ENCODE data around the gene AIFM2. TPM values are rescaled to one million over a fixed set of nuclear protein-coding genes. Genes with fewer than 3 reads are reported as not detected.

The AIFM2 gene
- total and polyA plus RNA-seq, 10 of the 15 experiments (the other 5 are each of a cell fraction or from before 2014, with no cell fraction given): 4.5 to 30.8 (median 15.6) TPM

GRCh38 chr10:70164163-70164562, 31.5 kb upstream of the AIFM2 start:
- in situ Hi-C loops (cut with MboI): no loop called here
- FAIRE-seq: no peak
- 44% methylated on average over 3 of the region's 3 CpGs for WGBS (ENCODE audit: insufficient coverage, insufficient replicate concordance, low lambda C conversion rate, missing lambda C conversion rate)

DNA sequence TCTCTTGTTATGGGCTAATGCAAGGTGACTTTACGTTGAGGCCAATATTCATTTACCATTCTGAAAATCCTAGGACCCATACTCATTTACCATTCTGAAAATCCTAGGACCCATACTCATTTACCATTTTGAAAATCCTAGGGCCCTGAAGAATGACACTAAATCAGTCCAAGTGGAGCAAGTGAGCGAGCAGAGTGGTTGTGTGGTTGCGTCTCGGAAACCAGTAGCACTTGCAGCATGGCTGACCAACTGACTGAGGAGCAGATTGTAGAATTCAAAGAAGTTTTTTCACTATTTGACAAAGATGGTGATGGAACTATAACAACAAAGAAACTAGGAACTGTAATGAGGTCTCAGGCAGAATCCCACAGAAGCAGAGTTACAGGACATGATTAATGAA, 30.8 kb upstream of the AIFM2 start:
- Histone ChIP-seq H4K20me1 (ENCODE audit: control insufficient read depth, insufficient read depth) (no peaks in the 10 kb centered on the region), H3K9me3 (replicated peaks; ENCODE audit: control insufficient read depth, insufficient read depth, low read length) (no peaks in the 10 kb centered on the region), H3K27me3 (replicated peaks in 1 of 2; ENCODE audit: control insufficient read depth in 2 of 2, insufficient read depth in 2 of 2, low read length in 1 of 2) (no peaks in the 10 kb centered on the region), H3K4me1 (ENCODE audit: control insufficient read depth, insufficient read depth, low read length) (peaks cover 21% of the 10 kb centered on the region), H3K4me2 (ENCODE audit: control insufficient read depth, insufficient read depth) (peak overlapping the region; percentile 78), H3K4me3 (peak overlapping the region; percentile 51), H2AFZ (ENCODE audit: control insufficient read depth, low read depth, low read length) (no peak overlapping the region), H3K9ac (ENCODE audit: control insufficient read depth, insufficient read depth, low read length) (0 out of 2 replicates have a peak overlapping the region, but pooled peaks have one; percentile 4), H3K36me3 (ENCODE audit: control insufficient read depth in 2 of 2, insufficient read depth in 2 of 2, low read length in 1 of 2) (peaks cover 0 to 24% of the 10 kb centered on the region in 2 experiments; a peak in 3 of 4 replicates), H3K79me2 (ENCODE audit: control insufficient read depth, insufficient read depth, low read length) (peaks cover 83% of the 10 kb centered on the region), H3K27ac (ENCODE audit: control insufficient read depth, insufficient read depth) (peak overlapping the region; percentile 47)
- RAD21 ChIA-PET (ENCODE audit: unreplicated experiment): interaction anchor here (1.0 to 3.3 kb wide), 3 partner anchors 17 to 169 kb away, joined by 3 to 30 read pairs (median 3); partner anchors contain the start of gene TYSND1
- in situ Hi-C loops (cut with MboI): no loop called here
- CTCF ChIA-PET: interaction anchor here (1.0 to 3.7 kb wide), 4 partner anchors 17 to 192 kb away, joined by 3 to 35 read pairs (median 4); partner anchors contain the start of gene TYSND1
- POLR2A ChIA-PET: interaction anchor here (1.0 to 1.8 kb wide), 3 partner anchors 12 to 192 kb away, joined by 3 to 7 read pairs (median 4); partner anchors contain the start of gene TYSND1
- SMC1A ChIA-PET (ENCODE audit: uncharacterized antibody, unreplicated experiment): interaction anchor here (0.8 to 3.3 kb wide), 4 partner anchors 17 to 200 kb away, joined by 4 to 23 read pairs (median 4); partner anchors contain the start of gene TYSND1
- no peak for FAIRE-seq
- no peak for TF ChIP-seq BCLAF1 (IDR thresholded peaks at IDR 0.05)
- no peak for TF ChIP-seq NFXL1 (IDR thresholded peaks at IDR 0.05; ENCODE audit: borderline replicate concordance)
- no peak for TF ChIP-seq NBN (IDR thresholded peaks at IDR 0.05)
- no peak for TF ChIP-seq MYB (IDR thresholded peaks at IDR 0.05; ENCODE audit: borderline replicate concordance, low read depth, low read length)
- no peak for TF ChIP-seq BRCA1 (IDR thresholded peaks at IDR 0.05; ENCODE audit: low read depth, low read length)
- TF ChIP-seq BACH1 (IDR thresholded peaks at IDR 0.05; ENCODE audit: borderline replicate concordance): no peak
- no peak for TF ChIP-seq SPI1 (IDR thresholded peaks at IDR 0.05; ENCODE audit: borderline replicate concordance, insufficient read depth, low read depth, low read length)
- no peak for TF ChIP-seq KAT2A (conservative IDR thresholded peaks at IDR 0.05; ENCODE audit: control insufficient read depth, low read depth, low read length)
- WGBS (ENCODE audit: insufficient coverage, insufficient replicate concordance, low lambda C conversion rate, missing lambda C conversion rate): 90% methylated on average over 4 of the region's 4 CpGs
- no peak for ATAC-seq
- DNase-seq (ENCODE audit: low read depth, low spot score): no peak
- intact Hi-C loops (cut with micrococcal nuclease; ENCODE audit: unreplicated experiment): no loop called here
- no TSS peak for BruUV-seq (replicated peaks)

More at GRCh38 chr10:70164163-70164562, 31.5 kb upstream of the AIFM2 start:
- Histone ChIP-seq H2AFZ (ENCODE audit: control insufficient read depth, low read depth, low read length) (no peak overlapping the region), H3K36me3 (ENCODE audit: control insufficient read depth in 2 of 2, insufficient read depth in 2 of 2, low read length in 1 of 2) (peaks cover 0 to 23% of the 10 kb centered on the region in 2 experiments; a peak in 3 of 4 replicates), H3K79me2 (ENCODE audit: control insufficient read depth, insufficient read depth, low read length) (peaks cover 90% of the 10 kb centered on the region), H3K4me2 (ENCODE audit: control insufficient read depth, insufficient read depth) (peak overlapping the region; percentile 78; the same call in 1 of the 2 replicates), H3K4me1 (ENCODE audit: control insufficient read depth, insufficient read depth, low read length) (peaks cover 24% of the 10 kb centered on the region), H3K27ac (ENCODE audit: control insufficient read depth, insufficient read depth) (0 out of 2 replicates have a peak overlapping the region, but pooled peaks have one; percentile 15), H4K20me1 (ENCODE audit: control insufficient read depth, insufficient read depth) (no peaks in the 10 kb centered on the region), H3K27me3 (replicated peaks in 1 of 2; ENCODE audit: control insufficient read depth in 2 of 2, insufficient read depth in 2 of 2, low read length in 1 of 2) (no peaks in the 10 kb centered on the region), H3K9me3 (replicated peaks; ENCODE audit: control insufficient read depth, insufficient read depth, low read length) (no peaks in the 10 kb centered on the region), H3K9ac (ENCODE audit: control insufficient read depth, insufficient read depth, low read length) (no peak overlapping the region), H3K4me3 (peak overlapping the region; percentile 51; the same call in 1 of the 2 replicates)
- intact Hi-C loops (cut with micrococcal nuclease; ENCODE audit: unreplicated experiment): no loop called here
- ChIA-PET RAD21 (ENCODE audit: unreplicated experiment) (no interaction called here), POLR2A (no interaction called here), CTCF (no interaction called here), SMC1A (ENCODE audit: uncharacterized antibody, unreplicated experiment) (no interaction called here)
- DNase-seq (ENCODE audit: low read depth, low spot score) (no peak), ATAC-seq (peak; percentile 3; the same call in 1 of the 3 replicates)
- no TSS peak for BruUV-seq (replicated peaks)
- TF ChIP-seq CBX3 (IDR thresholded peaks at IDR 0.05; ENCODE audit: borderline replicate concordance, low read depth) (no peak), RUNX3 (IDR thresholded peaks at IDR 0.05; ENCODE audit: low read length) (0 out of 2 replicates have a peak, but pooled peaks have one; percentile 29), MEF2A (IDR thresholded peaks at IDR 0.05; ENCODE audit: insufficient read depth, low read depth, low read length) (no peak), SRF (IDR thresholded peaks at IDR 0.05; ENCODE audit: low read depth in 2 of 2, low read length in 2 of 2) (peak; percentile 81 to 96)
- TF ChIP-seq, protein P1, sequence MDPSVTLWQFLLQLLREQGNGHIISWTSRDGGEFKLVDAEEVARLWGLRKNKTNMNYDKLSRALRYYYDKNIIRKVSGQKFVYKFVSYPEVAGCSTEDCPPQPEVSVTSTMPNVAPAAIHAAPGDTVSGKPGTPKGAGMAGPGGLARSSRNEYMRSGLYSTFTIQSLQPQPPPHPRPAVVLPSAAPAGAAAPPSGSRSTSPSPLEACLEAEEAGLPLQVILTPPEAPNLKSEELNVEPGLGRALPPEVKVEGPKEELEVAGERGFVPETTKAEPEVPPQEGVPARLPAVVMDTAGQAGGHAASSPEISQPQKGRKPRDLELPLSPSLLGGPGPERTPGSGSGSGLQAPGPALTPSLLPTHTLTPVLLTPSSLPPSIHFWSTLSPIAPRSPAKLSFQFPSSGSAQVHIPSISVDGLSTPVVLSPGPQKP (IDR thresholded peaks at IDR 0.05; ENCODE audit: low read depth, low read length): 0 out of 2 replicates have a peak, but pooled peaks have one; percentile 27

Data from GM12878 (cell line).